Measurements from ENCODE around the gene EDIL3. TPM values are rescaled to one million over a fixed set of nuclear protein-coding genes. Genes with fewer than 3 reads are reported as not detected.
A peak's percentile ranks its signal among the peaks of the same experiment; 100 is the strongest.

EDIL3 gene
- total RNA-seq, 2 donors from 2014 or later: not detected

GRCh38 chr5:83965441-83965840 is 419.2 kb downstream of the EDIL3 start:
- H3K27me3 Mint-ChIP-seq (ENCODE audit: low read depth): no peaks in the 10 kb centered on the region
- H3K27ac Mint-ChIP-seq: no peak overlapping the region
- no peak for ATAC-seq (replicated peaks in 1 of 2)
- no peaks in the 10 kb centered on the region for H3K9me3 Mint-ChIP-seq
- no peaks in the 10 kb centered on the region for H3K4me1 Mint-ChIP-seq (ENCODE audit: low read depth)
- no peak overlapping the region for H3K4me3 Mint-ChIP-seq
- DNase-seq: no peak
- no peaks in the 10 kb centered on the region for H3K36me3 Mint-ChIP-seq (ENCODE audit: insufficient read depth in 2 of 2)

GRCh38 chr5:83964271-83964670 is 420.4 kb downstream of the EDIL3 start:
- Mint-ChIP-seq H3K27ac (no peak overlapping the region), H3K27me3 (ENCODE audit: low read depth) (no peaks in the 10 kb centered on the region), H3K36me3 (ENCODE audit: insufficient read depth in 2 of 2) (no peaks in the 10 kb centered on the region), H3K4me3 (no peak overlapping the region), H3K4me1 (ENCODE audit: low read depth) (no peaks in the 10 kb centered on the region), H3K9me3 (no peaks in the 10 kb centered on the region)
- ATAC-seq (replicated peaks in 1 of 2) (no peak), DNase-seq (no peak)

GRCh38 chr5:83957188-83957587 is 427.5 kb downstream of the EDIL3 start:
- DNase-seq (no peak), ATAC-seq (replicated peaks in 1 of 2) (no peak)
- H3K27me3 Mint-ChIP-seq (ENCODE audit: low read depth): no peaks in the 10 kb centered on the region
- no peak overlapping the region for H3K4me3 Mint-ChIP-seq
- no peaks in the 10 kb centered on the region for H3K36me3 Mint-ChIP-seq (ENCODE audit: insufficient read depth in 2 of 2)
- H3K27ac Mint-ChIP-seq: no peak overlapping the region
- H3K4me1 Mint-ChIP-seq (ENCODE audit: low read depth): no peaks in the 10 kb centered on the region
- peaks cover 0 to 1% of the 10 kb centered on the region in 2 donors for H3K9me3 Mint-ChIP-seq

GRCh38 chr5:83956386-83956785 is 428.3 kb downstream of the EDIL3 start:
- Mint-ChIP-seq H3K4me1 (ENCODE audit: low read depth) (no peaks in the 10 kb centered on the region), H3K27me3 (ENCODE audit: low read depth) (no peaks in the 10 kb centered on the region), H3K9me3 (peaks cover 0 to 1% of the 10 kb centered on the region in 2 donors), H3K36me3 (ENCODE audit: insufficient read depth in 2 of 2) (no peaks in the 10 kb centered on the region), H3K4me3 (no peak overlapping the region), H3K27ac (no peak overlapping the region)
- ATAC-seq (replicated peaks in 1 of 2) (no peak), DNase-seq (no peak)

DNA sequence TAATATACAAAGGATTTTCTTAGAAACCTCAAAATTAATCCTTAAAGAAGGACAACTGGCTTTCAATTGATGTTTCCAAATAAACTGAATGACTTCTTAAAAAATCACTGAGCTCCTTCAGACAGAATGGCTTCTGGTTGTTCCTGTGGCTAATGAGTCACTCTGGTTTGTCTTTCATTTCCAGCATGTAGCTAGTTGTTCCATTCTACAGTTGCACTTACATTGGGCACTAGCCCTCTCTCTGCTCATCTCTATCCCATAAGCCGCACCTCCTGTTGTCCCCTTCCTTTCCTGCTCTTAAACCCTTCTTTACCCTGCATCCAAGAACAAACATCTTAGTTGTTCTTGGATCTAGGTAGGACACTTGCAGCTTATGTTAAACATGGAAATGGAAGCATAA is 428.8 kb downstream of the EDIL3 start:
- H3K4me1 Mint-ChIP-seq (ENCODE audit: low read depth): no peaks in the 10 kb centered on the region
- no peaks in the 10 kb centered on the region for H3K27me3 Mint-ChIP-seq (ENCODE audit: low read depth)
- no peak overlapping the region for H3K27ac Mint-ChIP-seq
- peaks cover 0 to 1% of the 10 kb centered on the region in 2 donors for H3K9me3 Mint-ChIP-seq
- no peak for DNase-seq
- H3K36me3 Mint-ChIP-seq (ENCODE audit: insufficient read depth in 2 of 2): no peaks in the 10 kb centered on the region
- no peak for ATAC-seq (replicated peaks in 1 of 2)
- no peak overlapping the region for H3K4me3 Mint-ChIP-seq

DNA sequence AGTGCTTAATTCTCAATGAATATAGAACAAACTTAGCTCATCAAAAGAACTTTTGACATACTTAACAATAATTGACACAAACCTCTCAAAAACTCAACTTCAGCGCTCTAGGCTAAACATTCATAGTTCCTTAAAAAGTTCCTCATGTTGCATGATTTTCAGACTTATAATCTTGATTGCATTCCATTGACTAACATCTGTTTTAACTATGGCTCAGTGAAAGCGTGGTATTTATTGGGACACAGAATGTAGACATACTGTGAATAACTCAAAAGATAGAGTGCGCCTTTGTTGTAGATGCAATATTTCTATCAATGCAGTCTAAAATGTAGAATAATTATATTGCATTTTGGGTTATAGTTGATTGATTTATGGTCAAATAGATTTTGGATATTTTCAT is 436.9 kb downstream of the EDIL3 start:
- H3K4me3 Mint-ChIP-seq: no peak overlapping the region
- no peaks in the 10 kb centered on the region for H3K36me3 Mint-ChIP-seq (ENCODE audit: insufficient read depth in 2 of 2)
- no peaks in the 10 kb centered on the region for H3K27me3 Mint-ChIP-seq (ENCODE audit: low read depth)

GRCh38 chr5:83946516-83946915 is 438.2 kb downstream of the EDIL3 start:
- no peak for DNase-seq
- H3K4me3 Mint-ChIP-seq: no peak overlapping the region
- H3K4me1 Mint-ChIP-seq (ENCODE audit: low read depth): no peaks in the 10 kb centered on the region
- no peak for ATAC-seq (replicated peaks in 1 of 2)
- peaks cover 0 to 2% of the 10 kb centered on the region in 2 donors for H3K9me3 Mint-ChIP-seq
- H3K27ac Mint-ChIP-seq: no peak overlapping the region
- H3K27me3 Mint-ChIP-seq (ENCODE audit: low read depth): no peaks in the 10 kb centered on the region
- no peaks in the 10 kb centered on the region for H3K36me3 Mint-ChIP-seq (ENCODE audit: insufficient read depth in 2 of 2)

More for the DNA sequence above, 436.9 kb downstream of the EDIL3 start:
- Mint-ChIP-seq H3K9me3 (peaks cover 0 to 2% of the 10 kb centered on the region in 2 donors), H3K27ac (no peak overlapping the region), H3K4me1 (ENCODE audit: low read depth) (no peaks in the 10 kb centered on the region)
- ATAC-seq (replicated peaks in 1 of 2) (no peak), DNase-seq (no peak)

GRCh38 chr5:83942155-83942554 is 442.5 kb downstream of the EDIL3 start:
- no peaks in the 10 kb centered on the region for H3K27me3 Mint-ChIP-seq (ENCODE audit: low read depth)
- no peaks in the 10 kb centered on the region for H3K9me3 Mint-ChIP-seq
- no peaks in the 10 kb centered on the region for H3K36me3 Mint-ChIP-seq (ENCODE audit: insufficient read depth in 2 of 2)
- H3K4me1 Mint-ChIP-seq (ENCODE audit: low read depth): no peaks in the 10 kb centered on the region
- DNase-seq (no peak), ATAC-seq (replicated peaks in 1 of 2) (no peak)
- H3K27ac Mint-ChIP-seq: no peak overlapping the region
- H3K4me3 Mint-ChIP-seq: no peak overlapping the region

GRCh38 chr5:83937837-83938236 is 446.8 kb downstream of the EDIL3 start:
- H3K9me3 Mint-ChIP-seq: no peaks in the 10 kb centered on the region
- DNase-seq: no peak
- no peaks in the 10 kb centered on the region for H3K4me1 Mint-ChIP-seq (ENCODE audit: low read depth)
- no peaks in the 10 kb centered on the region for H3K27me3 Mint-ChIP-seq (ENCODE audit: low read depth)
- H3K36me3 Mint-ChIP-seq (ENCODE audit: insufficient read depth in 2 of 2): no peaks in the 10 kb centered on the region
- no peak for ATAC-seq (replicated peaks in 1 of 2)
- no peak overlapping the region for H3K4me3 Mint-ChIP-seq
- H3K27ac Mint-ChIP-seq: peak overlapping the region; percentile 74

DNA sequence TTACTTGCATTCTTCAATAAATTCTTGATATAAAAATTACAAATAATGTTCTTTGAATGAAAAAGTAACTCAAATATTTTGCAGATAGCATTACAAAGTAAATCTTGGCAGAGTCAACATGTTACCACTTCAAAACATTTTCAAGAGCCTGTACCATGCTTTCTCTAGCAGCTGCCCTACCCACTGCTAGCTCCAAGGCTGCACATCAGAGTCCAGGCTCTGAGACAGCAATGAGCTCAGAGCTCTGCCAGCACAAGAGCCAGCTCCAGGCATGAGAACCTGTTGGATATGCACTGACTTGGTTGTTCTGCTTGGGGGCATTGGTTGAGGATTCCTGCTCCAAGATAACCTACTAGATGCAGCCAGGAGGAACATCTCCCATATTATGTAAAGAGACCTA is 452.7 kb downstream of the EDIL3 start:
- Mint-ChIP-seq H3K27me3 (ENCODE audit: low read depth) (no peaks in the 10 kb centered on the region), H3K9me3 (peaks cover 0 to 2% of the 10 kb centered on the region in 2 donors), H3K4me3 (no peak overlapping the region), H3K27ac (no peak overlapping the region), H3K36me3 (ENCODE audit: insufficient read depth in 2 of 2) (no peaks in the 10 kb centered on the region), H3K4me1 (ENCODE audit: low read depth) (no peaks in the 10 kb centered on the region)
- DNase-seq (no peak), ATAC-seq (replicated peaks in 1 of 2) (no peak)

DNA sequence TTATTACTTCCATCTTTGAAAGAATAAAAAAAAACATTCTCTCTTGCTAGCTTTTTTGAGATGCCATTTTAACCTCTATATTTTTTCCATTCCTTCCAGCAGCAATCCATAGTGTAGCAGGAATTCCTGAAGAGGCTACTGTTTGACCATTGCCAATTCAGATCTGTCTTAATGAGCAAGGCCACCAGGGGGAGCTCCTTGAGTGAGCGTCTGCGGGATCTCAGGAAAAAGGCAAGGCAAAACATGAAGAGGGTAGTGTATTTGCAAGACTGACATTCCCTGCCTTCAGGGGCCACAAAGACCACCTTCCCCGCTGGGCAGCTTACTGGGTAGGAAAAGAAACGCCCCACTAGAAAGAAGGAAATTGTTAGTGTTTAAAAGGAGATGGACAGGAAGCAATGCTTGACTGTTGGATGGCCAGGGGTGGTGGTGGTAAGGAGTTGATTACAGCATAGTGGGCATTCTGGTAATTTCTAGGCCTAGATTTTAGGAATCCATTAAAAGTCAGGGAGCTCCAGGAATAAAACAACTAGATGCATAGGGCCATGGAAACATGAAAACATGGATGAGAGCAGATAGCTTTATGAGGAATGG is 457.4 kb downstream of the EDIL3 start:
- no peaks in the 10 kb centered on the region for H3K36me3 Mint-ChIP-seq (ENCODE audit: insufficient read depth in 2 of 2)
- ATAC-seq (replicated peaks in 1 of 2): no peak
- H3K4me3 Mint-ChIP-seq: no peak overlapping the region
- DNase-seq: peak; percentile 24 to 30
- H3K27ac Mint-ChIP-seq: no peak overlapping the region
- no peaks in the 10 kb centered on the region for H3K9me3 Mint-ChIP-seq
- no peaks in the 10 kb centered on the region for H3K27me3 Mint-ChIP-seq (ENCODE audit: low read depth)
- H3K4me1 Mint-ChIP-seq (ENCODE audit: low read depth): no peaks in the 10 kb centered on the region

DNA sequence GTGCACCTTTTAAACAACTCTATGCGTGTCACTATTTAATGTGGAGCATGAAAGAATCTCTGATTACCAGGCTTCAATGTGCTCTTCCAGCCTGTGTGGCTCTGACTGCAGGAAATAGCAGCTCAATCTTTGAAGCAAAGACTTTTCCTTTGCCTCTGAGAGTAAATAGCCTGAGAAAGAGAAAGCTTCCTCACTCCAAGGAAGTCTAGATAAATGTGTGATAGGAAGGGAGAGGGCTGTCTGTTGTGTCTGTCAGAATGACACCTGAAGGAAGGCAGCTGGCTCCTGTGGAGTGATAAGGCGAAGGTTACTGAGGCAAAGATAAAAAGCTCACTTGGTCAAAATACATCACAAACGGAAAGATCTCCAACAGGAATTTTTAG is 458.7 kb downstream of the EDIL3 start:
- Mint-ChIP-seq H3K9me3 (no peaks in the 10 kb centered on the region), H3K4me3 (no peak overlapping the region), H3K4me1 (ENCODE audit: low read depth) (no peaks in the 10 kb centered on the region), H3K27me3 (ENCODE audit: low read depth) (no peaks in the 10 kb centered on the region), H3K27ac (no peak overlapping the region), H3K36me3 (ENCODE audit: insufficient read depth in 2 of 2) (no peaks in the 10 kb centered on the region)
- no peak for ATAC-seq (replicated peaks in 1 of 2)
- DNase-seq: no peak

DNA sequence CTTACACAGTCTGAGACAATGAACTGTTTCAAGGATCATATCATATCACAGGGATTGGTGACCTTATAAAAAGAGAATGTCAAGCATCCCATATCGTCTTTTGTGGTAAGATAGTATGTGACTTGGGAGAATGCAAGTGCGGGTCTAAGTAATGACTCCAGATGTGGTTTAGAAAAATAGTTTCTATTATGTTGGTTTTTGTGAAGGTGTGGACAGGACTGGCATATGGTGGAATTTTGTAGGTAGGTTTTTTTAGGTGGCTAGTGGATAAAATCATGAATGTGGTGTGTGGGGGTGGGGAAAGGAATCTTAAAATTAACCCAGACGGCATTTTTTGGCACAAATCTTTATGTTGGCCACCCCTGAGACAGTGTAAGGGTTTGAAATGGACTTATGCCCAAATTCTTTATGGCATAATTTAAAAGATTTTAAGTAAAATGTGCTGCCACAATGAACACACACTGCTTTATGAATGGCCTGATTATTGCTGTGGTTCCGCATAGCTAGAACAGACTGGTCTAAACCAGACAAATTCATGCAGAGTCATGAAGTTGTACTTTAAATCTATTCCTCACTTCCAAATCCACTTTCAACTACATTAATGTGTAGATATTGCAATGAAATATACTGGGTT is 459.2 kb downstream of the EDIL3 start:
- Mint-ChIP-seq H3K36me3 (ENCODE audit: insufficient read depth in 2 of 2) (no peaks in the 10 kb centered on the region), H3K4me3 (no peak overlapping the region), H3K9me3 (no peaks in the 10 kb centered on the region), H3K4me1 (ENCODE audit: low read depth) (no peaks in the 10 kb centered on the region), H3K27me3 (ENCODE audit: low read depth) (no peaks in the 10 kb centered on the region), H3K27ac (no peak overlapping the region)
- ATAC-seq (replicated peaks in 1 of 2): no peak
- no peak for DNase-seq

- ATAC-seq (replicated peaks in 1 of 2): no peak
- H3K36me3 Mint-ChIP-seq (ENCODE audit: insufficient read depth in 2 of 2): no peaks in the 10 kb centered on the region
- no peak overlapping the region for H3K27ac Mint-ChIP-seq
- no peaks in the 10 kb centered on the region for H3K4me1 Mint-ChIP-seq (ENCODE audit: low read depth)
- H3K27me3 Mint-ChIP-seq (ENCODE audit: low read depth): no peaks in the 10 kb centered on the region
- no peaks in the 10 kb centered on the region for H3K9me3 Mint-ChIP-seq
- no peak overlapping the region for H3K4me3 Mint-ChIP-seq
- no peak for DNase-seq
These were observed 459.8 kb downstream of the EDIL3 start for GRCh38 chr5:83924891-83925290.
